Stimulated activated CD8-positive, alpha-beta memory T cell treated with anti-CD3 and anti-CD28 coated beads, Interleukin-15, amount 100 ng/mL, for 48 hours (primary cell): Measurements from ENCODE around the gene U2AF1.
"Not testable (repeated sequence)": the region's sequence is repeated elsewhere in the genome, so short reads cannot be mapped to it uniquely, and the experiment has no call there.

Experiments
- DNase-seq, 2 donors: peaks; one replicate each; pipeline ENCODE4 v3.0.0-alpha.2; 2020; ENCODE audit warnings: low read depth in 2 of 2

The U2AF1 gene

GRCh38 chr21:43106965-43107793 is at the start of gene U2AF1:
TSS of gene U2AF1 (minus strand) at chr21:43107570. CDS start at chr21:43107494, 76 bp downstream.
- peak in 1 of 2 donors; percentile 73 for DNase-seq

GRCh38 chr21:43153601-43154000 is 46.2 kb upstream of the U2AF1 start:
- DNase-seq: not testable (repeated sequence)

GRCh38 chr21:43149344-43149743 is 42.0 kb upstream of the U2AF1 start:
- DNase-seq: not testable (repeated sequence)

GRCh38 chr21:43147999-43148398 is 40.6 kb upstream of the U2AF1 start:
- not testable (repeated sequence) for DNase-seq

- not testable (repeated sequence) for DNase-seq
Measured at GRCh38 chr21:43146637-43147036, 39.3 kb upstream of the U2AF1 start.

- DNase-seq: not testable (repeated sequence)
Measured at GRCh38 chr21:43141407-43141806, 34.0 kb upstream of the U2AF1 start.

GRCh38 chr21:43138944-43139343 is 31.6 kb upstream of the U2AF1 start:
- not testable (repeated sequence) for DNase-seq

GRCh38 chr21:43134520-43134919 is 27.1 kb upstream of the U2AF1 start:
- not testable (repeated sequence) for DNase-seq

GRCh38 chr21:43130094-43130493 is 22.7 kb upstream of the U2AF1 start:
- DNase-seq: not testable (repeated sequence)

GRCh38 chr21:43115956-43116355 is 8.6 kb upstream of the U2AF1 start:
- not testable (repeated sequence) for DNase-seq

- not testable (repeated sequence) for DNase-seq
Measured at GRCh38 chr21:43114483-43114882, 7.1 kb upstream of the U2AF1 start.

GRCh38 chr21:43109006-43109405 is 1.6 kb upstream of the U2AF1 start:
- not testable (repeated sequence) for DNase-seq

- not testable (repeated sequence) for DNase-seq
Measured at GRCh38 chr21:43108177-43108576, 807 bp upstream of the U2AF1 start.

- DNase-seq: not testable (repeated sequence)
Measured at GRCh38 chr21:43107794-43108137, 396 bp upstream of the U2AF1 start.

GRCh38 chr21:43104642-43105041 is 2.7 kb downstream of the U2AF1 start:
- not testable (repeated sequence) for DNase-seq

GRCh38 chr21:43102281-43102680 is 5.1 kb downstream of the U2AF1 start:
- not testable (repeated sequence) for DNase-seq

- not testable (repeated sequence) for DNase-seq
Measured at GRCh38 chr21:43101676-43102075, 5.7 kb downstream of the U2AF1 start.

GRCh38 chr21:43101000-43101399 is 6.4 kb downstream of the U2AF1 start:
- DNase-seq: not testable (repeated sequence)

GRCh38 chr21:43091979-43092614 is 15.3 kb downstream of the U2AF1 start:
- DNase-seq: not testable (repeated sequence)

- DNase-seq: not testable (repeated sequence)
Measured at GRCh38 chr21:43090947-43091346, 16.4 kb downstream of the U2AF1 start.

- DNase-seq: not testable (repeated sequence)
Measured at GRCh38 chr21:43089463-43089862, 17.9 kb downstream of the U2AF1 start.

- not testable (repeated sequence) for DNase-seq
Measured at GRCh38 chr21:43082587-43083300, 24.6 kb downstream of the U2AF1 start.
